GM12892 (cell line): Measurements from ENCODE around the gene HPS1.

Source experiments
- POLR2A ChIP-seq: IDR thresholded peaks from 2 replicates; pipeline ENCODE4 v1.6.1; 2011; ENCODE audit warnings: low read depth, low read length, control low read depth
- POLR2AphosphoS5 ChIP-seq: IDR thresholded peaks from 2 replicates; pipeline ENCODE4 v1.6.1; 2011; ENCODE audit warnings: low read depth, low read length, control low read depth

DNA sequence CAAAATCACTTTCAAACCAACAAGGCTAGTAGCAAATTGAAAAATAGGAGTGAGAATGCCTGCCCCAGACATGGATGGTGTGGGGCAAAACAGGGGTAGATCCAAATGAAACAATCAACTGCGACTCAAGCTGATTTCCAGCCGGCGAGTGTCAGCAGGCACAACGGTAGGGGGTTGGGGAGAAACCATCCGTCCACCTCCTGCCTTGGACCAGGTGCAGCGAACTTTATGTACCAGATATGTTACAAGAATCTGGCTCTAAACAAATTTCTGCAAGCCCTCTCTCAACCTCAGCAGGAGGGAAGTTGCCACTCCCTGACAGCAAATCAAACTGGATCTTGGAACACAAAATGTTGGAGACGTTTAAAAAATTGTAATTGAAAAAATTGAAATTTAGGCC, 76.9 kb downstream of the HPS1 start:
- TF ChIP-seq POLR2A, result no peak
- TF ChIP-seq POLR2AphosphoS5, result no peak
